ENCODE measurements around the gene FNDC1. TPM values are rescaled to one million over a fixed set of nuclear protein-coding genes. Genes with fewer than 3 reads are reported as not detected.

Gene FNDC1
- total RNA-seq, 2 donors from 2014 or later = 4.1 to 5.3 TPM

GRCh38 chr6:159131709-159132108, 37.5 kb upstream of the FNDC1 start:
- no peaks in the 10 kb centered on the region for H3K9me3 ChIP-seq
- H3K27me3 ChIP-seq (replicated peaks; ENCODE audit: insufficient read depth) = no peaks in the 10 kb centered on the region
- H3K36me3 ChIP-seq = no peaks in the 10 kb centered on the region
- H3K4me3 ChIP-seq = no peak overlapping the region
- DNase-seq (ENCODE audit: low spot score) (no peak), ATAC-seq (ENCODE audit: insufficient number of reproducible peaks, low FRiP score, low read depth) (no peak)
- H3K27ac ChIP-seq = no peak overlapping the region
- TF ChIP-seq, protein P1, sequence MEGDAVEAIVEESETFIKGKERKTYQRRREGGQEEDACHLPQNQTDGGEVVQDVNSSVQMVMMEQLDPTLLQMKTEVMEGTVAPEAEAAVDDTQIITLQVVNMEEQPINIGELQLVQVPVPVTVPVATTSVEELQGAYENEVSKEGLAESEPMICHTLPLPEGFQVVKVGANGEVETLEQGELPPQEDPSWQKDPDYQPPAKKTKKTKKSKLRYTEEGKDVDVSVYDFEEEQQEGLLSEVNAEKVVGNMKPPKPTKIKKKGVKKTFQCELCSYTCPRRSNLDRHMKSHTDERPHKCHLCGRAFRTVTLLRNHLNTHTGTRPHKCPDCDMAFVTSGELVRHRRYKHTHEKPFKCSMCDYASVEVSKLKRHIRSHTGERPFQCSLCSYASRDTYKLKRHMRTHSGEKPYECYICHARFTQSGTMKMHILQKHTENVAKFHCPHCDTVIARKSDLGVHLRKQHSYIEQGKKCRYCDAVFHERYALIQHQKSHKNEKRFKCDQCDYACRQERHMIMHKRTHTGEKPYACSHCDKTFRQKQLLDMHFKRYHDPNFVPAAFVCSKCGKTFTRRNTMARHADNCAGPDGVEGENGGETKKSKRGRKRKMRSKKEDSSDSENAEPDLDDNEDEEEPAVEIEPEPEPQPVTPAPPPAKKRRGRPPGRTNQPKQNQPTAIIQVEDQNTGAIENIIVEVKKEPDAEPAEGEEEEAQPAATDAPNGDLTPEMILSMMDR (IDR thresholded peaks at IDR 0.05) = no peak
- no peaks in the 10 kb centered on the region for H3K4me1 ChIP-seq (ENCODE audit: control insufficient read depth in 1 of 2, low read depth in 2 of 2)

GRCh38 chr6:159132664-159133063, 36.5 kb upstream of the FNDC1 start:
- no peak for ATAC-seq (ENCODE audit: insufficient number of reproducible peaks, low FRiP score, low read depth)
- H3K27me3 ChIP-seq (replicated peaks; ENCODE audit: insufficient read depth) = no peaks in the 10 kb centered on the region
- TF ChIP-seq, protein P1 (IDR thresholded peaks at IDR 0.05) = no peak
- no peaks in the 10 kb centered on the region for H3K9me3 ChIP-seq
- DNase-seq (ENCODE audit: low spot score) = no peak
- no peak overlapping the region for H3K4me3 ChIP-seq
- H3K4me1 ChIP-seq (ENCODE audit: control insufficient read depth in 1 of 2, low read depth in 2 of 2) = no peaks in the 10 kb centered on the region
- H3K36me3 ChIP-seq = no peaks in the 10 kb centered on the region
- no peak overlapping the region for H3K27ac ChIP-seq

GRCh38 chr6:159134701-159135364, 34.4 kb upstream of the FNDC1 start:
- no peak for ATAC-seq (ENCODE audit: insufficient number of reproducible peaks, low FRiP score, low read depth)
- Histone ChIP-seq H3K27me3 (replicated peaks; ENCODE audit: insufficient read depth) (no peaks in the 10 kb centered on the region), H3K4me3 (no peak overlapping the region), H3K36me3 (no peaks in the 10 kb centered on the region), H3K4me1 (ENCODE audit: control insufficient read depth in 1 of 2, low read depth in 2 of 2) (no peaks in the 10 kb centered on the region), H3K27ac (no peak overlapping the region), H3K9me3 (no peaks in the 10 kb centered on the region)
- DNase-seq (ENCODE audit: low spot score) = no peak
- TF ChIP-seq, protein P1 (IDR thresholded peaks at IDR 0.05) = peak; percentile 73

GRCh38 chr6:159137676-159138075, 31.5 kb upstream of the FNDC1 start:
- no peak overlapping the region for H3K27ac ChIP-seq
- no peaks in the 10 kb centered on the region for H3K4me1 ChIP-seq (ENCODE audit: control insufficient read depth in 1 of 2, low read depth in 2 of 2)
- H3K9me3 ChIP-seq = no peaks in the 10 kb centered on the region
- H3K4me3 ChIP-seq = no peak overlapping the region
- TF ChIP-seq, protein P1 (IDR thresholded peaks at IDR 0.05) = no peak
- no peaks in the 10 kb centered on the region for H3K36me3 ChIP-seq
- DNase-seq (ENCODE audit: low spot score) = no peak
- H3K27me3 ChIP-seq (replicated peaks; ENCODE audit: insufficient read depth) = no peaks in the 10 kb centered on the region
- ATAC-seq (ENCODE audit: insufficient number of reproducible peaks, low FRiP score, low read depth) = no peak

GRCh38 chr6:159142531-159142930, 26.7 kb upstream of the FNDC1 start:
- H3K4me3 ChIP-seq = no peak overlapping the region
- TF ChIP-seq, protein P1 (IDR thresholded peaks at IDR 0.05) = no peak
- DNase-seq (ENCODE audit: low spot score) (no peak), ATAC-seq (ENCODE audit: insufficient number of reproducible peaks, low FRiP score, low read depth) (no peak)
- H3K27ac ChIP-seq = no peak overlapping the region
- H3K27me3 ChIP-seq (replicated peaks; ENCODE audit: insufficient read depth) = no peaks in the 10 kb centered on the region
- H3K36me3 ChIP-seq = no peaks in the 10 kb centered on the region
- no peaks in the 10 kb centered on the region for H3K4me1 ChIP-seq (ENCODE audit: control insufficient read depth in 1 of 2, low read depth in 2 of 2)
- H3K9me3 ChIP-seq = no peaks in the 10 kb centered on the region

All from thoracic aorta (tissue), 2 donors.